Vagina (tissue), 2 donors: ENCODE results near the gene TBC1D22A. TPM values are rescaled to one million over a fixed set of nuclear protein-coding genes. Genes with fewer than 3 reads are reported as not detected.

Source experiments
- DNase-seq, 2 donors: peaks; one replicate each; pipeline ENCODE4 v3.0.0-alpha.2; 2017; ENCODE audit errors: extremely low spot score in 2 of 2
- H3K27ac ChIP-seq: fragments of 200-600 bp; sonication (generic); one replicate; pipeline ENCODE4 v1.5.1; 2019
- H3K27me3 ChIP-seq: fragments of 200-600 bp; sonication (generic); one replicate; pipeline ENCODE4 v1.5.1; 2019
- H3K36me3 ChIP-seq, 2 donors: fragments of 200-600 bp; sonication (generic); one replicate each; pipeline ENCODE4 v1.5.1; 2017 to 2019
- H3K4me1 ChIP-seq: fragments of 200-600 bp; sonication (generic); one replicate; pipeline ENCODE4 v1.5.1; 2019
- H3K4me3 ChIP-seq, 2 donors: fragments of 200-600 bp; sonication (generic); 1 replicate in 1 of 2; 2 replicates in 1 of 2; pipeline ENCODE4 v1.5.1; 2016 to 2019
- H3K9me3 ChIP-seq: fragments of 200-600 bp; sonication (generic); one replicate; pipeline ENCODE4 v1.5.1; 2019
- POLR2A ChIP-seq, 2 donors: fragments of 450-650 bp; IDR thresholded peaks; one replicate each; pipeline ENCODE4 v1.6.1; 2017; ENCODE audit warnings: antibody characterized with exemption in 2 of 2, mild to moderate bottlenecking in 2 of 2, moderate library complexity in 2 of 2
- POLR2AphosphoS5 ChIP-seq, 2 donors: sonication (generic); formaldehyde crosslinking; IDR thresholded peaks; one replicate each; pipeline ENCODE4 v1.9.0; 2017; ENCODE audit warnings: antibody characterized with exemption in 2 of 2, mild to moderate bottlenecking in 2 of 2, low read depth in 1 of 2; ENCODE audit not compliant: insufficient read depth in 1 of 2
- intact Hi-C: fragments of 100-400 bp; cut with DNase I; formaldehyde crosslinking; loops from one replicate; pipeline ENCODE4 v1.15.1; 2023
- total RNA-seq: library from RNA; depleted of rRNA; stranded (reverse); fragments of >200 nt; gene quantifications from one replicate; pipeline ENCODE4 v1.2.3, GENCODE V29; 2016
- TF ChIP-seq, protein P1 (sequence below), 3 experiments: fragments of 450-650 bp in 2 of 3; fragments of 200-600 bp in 1 of 3; sonication (generic) in 1 of 3; IDR thresholded peaks; one replicate each; pipeline ENCODE4 v1.5.1; 2017 to 2019; ENCODE audit warnings: antibody characterized with exemption in 3 of 3, mild to moderate bottlenecking in 2 of 3, moderate library complexity in 2 of 3

TBC1D22A gene
- total RNA-seq, 1 donor from 2014 or later: 38.3 TPM

DNA sequence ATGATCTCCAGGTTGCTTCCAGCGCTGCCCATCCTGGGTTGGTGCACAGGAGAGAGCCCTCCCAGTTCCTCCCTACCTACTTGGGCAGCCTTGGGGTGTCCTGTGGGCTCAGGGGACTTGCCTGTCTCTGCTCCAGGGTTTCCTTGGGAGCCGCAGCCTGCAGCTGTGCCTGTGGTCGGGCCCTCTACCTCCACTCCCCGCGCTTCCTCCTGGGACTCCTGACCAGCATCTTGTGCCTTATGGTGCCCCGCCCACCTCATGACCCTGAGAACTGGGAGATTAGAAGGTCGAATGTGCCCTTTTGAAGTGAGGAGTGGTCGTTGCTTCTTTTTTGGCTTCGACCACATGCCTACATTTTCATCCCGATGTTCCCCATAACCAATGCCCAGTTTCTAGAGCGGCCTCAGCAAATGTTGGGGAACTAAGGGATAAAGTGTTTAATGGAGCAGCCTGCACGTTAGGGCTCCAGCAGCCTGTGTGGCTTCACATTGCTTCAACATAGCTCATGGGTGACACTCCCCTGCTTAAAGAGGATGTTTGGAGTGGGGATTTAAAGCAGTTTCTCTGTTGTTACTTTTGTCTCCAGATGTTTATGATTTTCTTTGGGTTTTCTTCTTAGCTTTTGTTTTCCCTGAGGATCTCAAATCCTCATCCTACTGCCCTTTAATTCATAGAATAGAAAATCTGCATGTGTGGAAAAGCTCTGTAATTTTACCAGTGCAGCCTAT, 248.8 kb downstream of the TBC1D22A start:
- Histone ChIP-seq H3K4me1 (no peaks in the 10 kb centered on the region), H3K36me3 (peaks cover 0 to 11% of the 10 kb centered on the region in 2 donors), H3K27me3 (no peaks in the 10 kb centered on the region), H3K27ac (no peak overlapping the region), H3K9me3 (no peaks in the 10 kb centered on the region), H3K4me3 (no peak overlapping the region)
- TF ChIP-seq POLR2AphosphoS5 (IDR thresholded peaks at IDR 0.05; ENCODE audit: insufficient read depth in 1 of 2, low read depth in 1 of 2): no peak
- TF ChIP-seq, protein P1, sequence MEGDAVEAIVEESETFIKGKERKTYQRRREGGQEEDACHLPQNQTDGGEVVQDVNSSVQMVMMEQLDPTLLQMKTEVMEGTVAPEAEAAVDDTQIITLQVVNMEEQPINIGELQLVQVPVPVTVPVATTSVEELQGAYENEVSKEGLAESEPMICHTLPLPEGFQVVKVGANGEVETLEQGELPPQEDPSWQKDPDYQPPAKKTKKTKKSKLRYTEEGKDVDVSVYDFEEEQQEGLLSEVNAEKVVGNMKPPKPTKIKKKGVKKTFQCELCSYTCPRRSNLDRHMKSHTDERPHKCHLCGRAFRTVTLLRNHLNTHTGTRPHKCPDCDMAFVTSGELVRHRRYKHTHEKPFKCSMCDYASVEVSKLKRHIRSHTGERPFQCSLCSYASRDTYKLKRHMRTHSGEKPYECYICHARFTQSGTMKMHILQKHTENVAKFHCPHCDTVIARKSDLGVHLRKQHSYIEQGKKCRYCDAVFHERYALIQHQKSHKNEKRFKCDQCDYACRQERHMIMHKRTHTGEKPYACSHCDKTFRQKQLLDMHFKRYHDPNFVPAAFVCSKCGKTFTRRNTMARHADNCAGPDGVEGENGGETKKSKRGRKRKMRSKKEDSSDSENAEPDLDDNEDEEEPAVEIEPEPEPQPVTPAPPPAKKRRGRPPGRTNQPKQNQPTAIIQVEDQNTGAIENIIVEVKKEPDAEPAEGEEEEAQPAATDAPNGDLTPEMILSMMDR (IDR thresholded peaks at IDR 0.05): no peak
- TF ChIP-seq POLR2A (IDR thresholded peaks at IDR 0.05): no peak
- intact Hi-C loops: no loop called here
- no peak for DNase-seq

GRCh38 chr22:47011859-47012258, 249.4 kb downstream of the TBC1D22A start:
- Histone ChIP-seq H3K27me3 (no peaks in the 10 kb centered on the region), H3K27ac (no peak overlapping the region), H3K9me3 (no peaks in the 10 kb centered on the region), H3K4me1 (no peaks in the 10 kb centered on the region), H3K4me3 (no peak overlapping the region), H3K36me3 (peaks cover 0 to 6% of the 10 kb centered on the region in 2 donors)
- no peak for DNase-seq
- intact Hi-C loops: no loop called here
- TF ChIP-seq POLR2AphosphoS5 (IDR thresholded peaks at IDR 0.05; ENCODE audit: insufficient read depth in 1 of 2, low read depth in 1 of 2): no peak
- TF ChIP-seq, protein P1 (IDR thresholded peaks at IDR 0.05): no peak
- TF ChIP-seq POLR2A (IDR thresholded peaks at IDR 0.05): no peak

- H3K4me3 ChIP-seq: no peak overlapping the region
- no peaks in the 10 kb centered on the region for H3K36me3 ChIP-seq
- intact Hi-C loops: no loop called here
- no peak for DNase-seq
- no peak for TF ChIP-seq POLR2A (IDR thresholded peaks at IDR 0.05)
- no peak for TF ChIP-seq POLR2AphosphoS5 (IDR thresholded peaks at IDR 0.05; ENCODE audit: insufficient read depth in 1 of 2, low read depth in 1 of 2)
- TF ChIP-seq, protein P1 (IDR thresholded peaks at IDR 0.05): no peak
- no peaks in the 10 kb centered on the region for H3K4me1 ChIP-seq
- H3K27me3 ChIP-seq: no peaks in the 10 kb centered on the region
- no peaks in the 10 kb centered on the region for H3K9me3 ChIP-seq
- H3K27ac ChIP-seq: no peak overlapping the region
Measured at GRCh38 chr22:47012589-47013370, 250.3 kb downstream of the TBC1D22A start.

DNA sequence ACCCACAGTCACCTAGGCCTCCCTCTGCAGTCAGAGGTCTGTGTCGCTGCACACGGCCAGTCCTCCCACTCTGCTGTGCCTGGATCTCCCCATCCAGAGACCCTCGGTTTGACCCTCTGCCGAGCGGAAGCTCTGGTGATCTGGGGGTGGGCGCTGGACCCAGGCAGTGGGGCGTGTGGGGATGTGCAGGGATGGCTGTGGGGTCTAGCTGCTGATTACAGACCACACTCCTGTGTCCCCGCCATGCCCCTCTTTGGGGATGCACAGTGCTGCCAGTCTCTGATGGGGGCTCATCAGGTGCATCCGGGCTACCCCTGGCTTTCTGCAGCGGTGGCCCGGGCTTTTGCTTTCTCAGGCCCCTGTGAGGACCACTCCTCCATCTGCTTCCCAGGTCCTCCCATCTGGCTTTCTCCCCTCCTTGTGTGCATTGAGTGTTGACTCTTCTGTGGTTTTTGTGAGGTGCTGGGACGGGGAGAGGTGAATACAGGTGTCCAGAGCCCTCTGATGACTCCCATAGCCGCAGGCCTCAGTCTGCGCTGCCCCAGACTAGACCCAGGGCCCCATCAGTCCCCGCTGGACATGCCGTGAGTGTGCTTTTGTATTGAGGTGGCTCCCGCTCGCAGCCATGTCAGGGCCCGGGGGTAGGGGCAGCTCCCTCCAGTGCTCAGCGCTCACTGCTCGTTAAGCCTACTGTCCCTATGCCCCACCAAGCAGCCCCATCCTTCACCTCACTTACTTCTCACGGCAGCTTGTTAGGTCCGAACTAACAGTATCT, 251.6 kb downstream of the TBC1D22A start:
- Histone ChIP-seq H3K36me3 (no peaks in the 10 kb centered on the region), H3K27ac (no peak overlapping the region), H3K27me3 (no peaks in the 10 kb centered on the region), H3K4me3 (no peak overlapping the region), H3K9me3 (no peaks in the 10 kb centered on the region), H3K4me1 (no peaks in the 10 kb centered on the region)
- intact Hi-C loops: no loop called here
- TF ChIP-seq POLR2AphosphoS5 (IDR thresholded peaks at IDR 0.05; ENCODE audit: insufficient read depth in 1 of 2, low read depth in 1 of 2): no peak
- no peak for TF ChIP-seq POLR2A (IDR thresholded peaks at IDR 0.05)
- TF ChIP-seq, protein P1 (IDR thresholded peaks at IDR 0.05): no peak
- no peak for DNase-seq
